Adrenal gland (tissue), 12 donors: ENCODE measurements around the gene HS3ST5. TPM values are rescaled to one million over a fixed set of nuclear protein-coding genes. Genes with fewer than 3 reads are reported as not detected.

Experiments
- DNase-seq, 7 donors: peaks; one replicate each; pipeline ENCODE4 v3.0.0-alpha.2; 2019 to 2020
- H3K27ac ChIP-seq, 5 donors: fragments of 200-600 bp; sonication (generic) in 4 of 5; 1 replicate in 3 of 5; 2 replicates in 2 of 5; pipeline versions ENCODE4 v1.5.1 to v1.8.0; 2016 to 2020; ENCODE audit warnings: mild to moderate bottlenecking in 1 of 5
- H3K27me3 ChIP-seq: fragments of 200-600 bp; 2 replicates; pipeline ENCODE4 v1.8.0; 2021
- H3K36me3 ChIP-seq, 2 donors: fragments of 200-600 bp; replicated peaks in 1 of 2; 1 replicate in 1 of 2; 2 replicates in 1 of 2; pipeline versions ENCODE4 v1.5.1 to v1.8.0; 2018 to 2022
- H3K4me1 ChIP-seq, 2 donors: fragments of 200-600 bp; replicated peaks in 1 of 2; 1 replicate in 1 of 2; 2 replicates in 1 of 2; pipeline versions ENCODE4 v1.5.1 to v1.8.0; 2018 to 2021
- H3K4me3 ChIP-seq, 4 donors: fragments of 200-600 bp; sonication (generic) in 3 of 4; one replicate each; pipeline ENCODE4 v1.5.1; 2016 to 2018
- H3K9me3 ChIP-seq, 3 donors: fragments of 200-600 bp; sonication (generic) in 1 of 3; replicated peaks in 1 of 3; 1 replicate in 2 of 3; 2 replicates in 1 of 3; pipeline versions ENCODE4 v1.5.1 to v1.8.0; 2016 to 2021
- CTCF ChIP-seq, 6 experiments: fragments of 450-650 bp in 4 of 6; fragments of 200-600 bp in 2 of 6; sonication (generic) in 1 of 6; IDR thresholded peaks; 1 replicate in 5 of 6; 2 replicates in 1 of 6; pipeline versions ENCODE4 v1.5.1 to v1.8.0; 2016 to 2021; ENCODE audit warnings: antibody characterized with exemption in 6 of 6, mild to moderate bottlenecking in 2 of 6, moderate library complexity in 1 of 6
- POLR2A ChIP-seq, 2 donors: fragments of 450-650 bp; IDR thresholded peaks; one replicate each; pipeline ENCODE4 v1.6.1; 2017; ENCODE audit warnings: antibody characterized with exemption in 2 of 2, mild to moderate bottlenecking in 2 of 2, moderate library complexity in 1 of 2
- WGBS, 4 donors: extraction: QIAGEN DNeasy Blood & Tissue Kit in 2 of 4; methylation state at CpG; one replicate each; pipeline versions ENCODE4 v1.1.5 to v1.1.7; 2013 to 2017; 5-methylcytosine and 5-hydroxymethylcytosine counted together
- intact Hi-C, 2 donors: fragments of 100-400 bp; cut with DNase I; formaldehyde crosslinking; loops; one replicate each; pipeline versions ENCODE4 v1.14.1 to v1.15.0; 2022 to 2023
- polyA plus RNA-seq, 3 donors: library from polyadenylated mRNA; stranded (reverse); fragments of 200-250 nt in 2 of 3; fragments of 350-450 nt in 1 of 3; fragmentation: Illumina TruSeq in 1 of 3; extraction: RNeasy Lipid Tissue Mini Kit (QIAGEN cat#74804) in 1 of 3; gene quantifications; one replicate each; pipeline ENCODE4 v1.2.3, GENCODE V29; 2013 to 2014
- total RNA-seq, 9 donors: library from RNA; depleted of rRNA in 4 of 9; stranded (reverse); fragments of >200 nt in 4 of 9; fragments of 120-200 nt in 1 of 9; fragmentation: NEBNext Ultra II Directional in 1 of 9; extraction: Animal tissue kit (Norgen Biotek cat#: 25700) in 1 of 9; gene quantifications; one replicate each; pipeline versions ENCODE4 v1.1.0 to v1.2.4, GENCODE V29; 2013 to 2023
- donor health status: healthy with polysubstance abuse.
- donor health status: Bipolar disorder and iron deficiency.
- donor health status: DM: yes; HTN: yes; CAD: no.
- donor health status: DM: no; HTN: no; CAD: no.
- donor health status: DM: no; HTN: no; CAD: no.
- donor health status: DM: yes; HTN: yes; CAD: no.

The HS3ST5 gene
- total and polyA plus RNA-seq, 12 donors: 0.04 to 0.78 (median 0.24) TPM; not detected in 5

- 89 to 95% (median 91%) methylated on average over 3 of the region's 3 CpGs for WGBS, 4 donors
- H3K4me1 ChIP-seq: no peaks in the 10 kb centered on the region
- H3K27ac ChIP-seq: no peak overlapping the region
- no peak overlapping the region for H3K4me3 ChIP-seq
- no peaks in the 10 kb centered on the region for H3K36me3 ChIP-seq
- H3K9me3 ChIP-seq: no peaks in the 10 kb centered on the region
- TF ChIP-seq POLR2A (IDR thresholded peaks at IDR 0.05) (no peak), CTCF (IDR thresholded peaks at IDR 0.05) (no peak)
- no peaks in the 10 kb centered on the region for H3K27me3 ChIP-seq
- intact Hi-C loops: no loop called here
- no peak for DNase-seq
These were observed 74.9 kb downstream of the HS3ST5 start for GRCh38 chr6:114267897-114268296.

- Histone ChIP-seq H3K4me1 (no peaks in the 10 kb centered on the region), H3K27ac (no peak overlapping the region), H3K27me3 (no peaks in the 10 kb centered on the region), H3K9me3 (no peaks in the 10 kb centered on the region), H3K4me3 (no peak overlapping the region), H3K36me3 (no peaks in the 10 kb centered on the region)
- intact Hi-C loops: no loop called here
- TF ChIP-seq POLR2A (IDR thresholded peaks at IDR 0.05) (no peak), CTCF (IDR thresholded peaks at IDR 0.05) (no peak)
- WGBS, 4 donors: 82 to 87% (median 85%) methylated on average over 3 of the region's 3 CpGs
- DNase-seq: no peak
These were observed 82.0 kb downstream of the HS3ST5 start for GRCh38 chr6:114260810-114261209.

- DNase-seq: no peak
- no peaks in the 10 kb centered on the region for H3K27me3 ChIP-seq
- 47 to 66% (median 60%) methylated on average over 2 of the region's 2 CpGs for WGBS, 4 donors
- H3K4me1 ChIP-seq: no peaks in the 10 kb centered on the region
- no peaks in the 10 kb centered on the region for H3K9me3 ChIP-seq
- H3K4me3 ChIP-seq: no peak overlapping the region
- TF ChIP-seq POLR2A (IDR thresholded peaks at IDR 0.05) (no peak), CTCF (IDR thresholded peaks at IDR 0.05) (no peak)
- no peak overlapping the region for H3K27ac ChIP-seq
- no peaks in the 10 kb centered on the region for H3K36me3 ChIP-seq
- intact Hi-C loops: no loop called here
These were observed 84.4 kb downstream of the HS3ST5 start for GRCh38 chr6:114258376-114258775.

- H3K36me3 ChIP-seq: no peaks in the 10 kb centered on the region
- WGBS, 4 donors: 62 to 75% (median 70%) methylated on average over 3 of the region's 3 CpGs
- no peak overlapping the region for H3K4me3 ChIP-seq
- TF ChIP-seq CTCF (IDR thresholded peaks at IDR 0.05): no peak
- no peak for TF ChIP-seq POLR2A (IDR thresholded peaks at IDR 0.05)
- no peak overlapping the region for H3K27ac ChIP-seq
- no peaks in the 10 kb centered on the region for H3K27me3 ChIP-seq
- no peaks in the 10 kb centered on the region for H3K4me1 ChIP-seq
- no peak for DNase-seq
- no peaks in the 10 kb centered on the region for H3K9me3 ChIP-seq
- intact Hi-C loops: no loop called here
These were observed 89.4 kb downstream of the HS3ST5 start for GRCh38 chr6:114253431-114253830.
